ENCODE measurements around the gene LAMA1.

Gene LAMA1

GRCh38 chr18:7048081-7048480, 69.5 kb downstream of the LAMA1 start:
- no peaks in the 10 kb centered on the region for H3K27me3 ChIP-seq (ENCODE audit: insufficient read depth, low read length, poor library complexity, severe bottlenecking)
- H3K9me2 ChIP-seq (replicated peaks; ENCODE audit: low read depth, low read length) = no peaks in the 10 kb centered on the region
- H3K4me2 ChIP-seq (ENCODE audit: low read depth, low read length, poor library complexity, severe bottlenecking) = no peak overlapping the region
- H2AFZ ChIP-seq (ENCODE audit: low read length) = no peak overlapping the region
- H3K9me3 ChIP-seq (ENCODE audit: insufficient read depth, low read depth, low read length) = no peaks in the 10 kb centered on the region
- H3F3A ChIP-seq (ENCODE audit: low read depth) = no peaks in the 10 kb centered on the region
- H3K4me3 ChIP-seq (ENCODE audit: low read length, poor library complexity, severe bottlenecking) = no peak overlapping the region
- H3K9ac ChIP-seq (ENCODE audit: low read depth, low read length, poor library complexity, severe bottlenecking) = no peak overlapping the region
- no peaks in the 10 kb centered on the region for H3K79me2 ChIP-seq (ENCODE audit: insufficient read depth, low read length)
- H4K20me1 ChIP-seq (ENCODE audit: insufficient read depth, low read length, poor library complexity, severe bottlenecking) = no peaks in the 10 kb centered on the region
- H3K4me1 ChIP-seq (ENCODE audit: insufficient read depth, low read length, poor library complexity, severe bottlenecking) = no peaks in the 10 kb centered on the region
- TF ChIP-seq, protein P1, sequence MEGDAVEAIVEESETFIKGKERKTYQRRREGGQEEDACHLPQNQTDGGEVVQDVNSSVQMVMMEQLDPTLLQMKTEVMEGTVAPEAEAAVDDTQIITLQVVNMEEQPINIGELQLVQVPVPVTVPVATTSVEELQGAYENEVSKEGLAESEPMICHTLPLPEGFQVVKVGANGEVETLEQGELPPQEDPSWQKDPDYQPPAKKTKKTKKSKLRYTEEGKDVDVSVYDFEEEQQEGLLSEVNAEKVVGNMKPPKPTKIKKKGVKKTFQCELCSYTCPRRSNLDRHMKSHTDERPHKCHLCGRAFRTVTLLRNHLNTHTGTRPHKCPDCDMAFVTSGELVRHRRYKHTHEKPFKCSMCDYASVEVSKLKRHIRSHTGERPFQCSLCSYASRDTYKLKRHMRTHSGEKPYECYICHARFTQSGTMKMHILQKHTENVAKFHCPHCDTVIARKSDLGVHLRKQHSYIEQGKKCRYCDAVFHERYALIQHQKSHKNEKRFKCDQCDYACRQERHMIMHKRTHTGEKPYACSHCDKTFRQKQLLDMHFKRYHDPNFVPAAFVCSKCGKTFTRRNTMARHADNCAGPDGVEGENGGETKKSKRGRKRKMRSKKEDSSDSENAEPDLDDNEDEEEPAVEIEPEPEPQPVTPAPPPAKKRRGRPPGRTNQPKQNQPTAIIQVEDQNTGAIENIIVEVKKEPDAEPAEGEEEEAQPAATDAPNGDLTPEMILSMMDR (conservative IDR thresholded peaks at IDR 0.05; ENCODE audit: low read length) = no peak
- no peak for TF ChIP-seq EZH2phosphoT487 (IDR thresholded peaks at IDR 0.05; ENCODE audit: borderline replicate concordance)
- no peaks in the 10 kb centered on the region for H3K36me3 ChIP-seq (ENCODE audit: insufficient read depth, low read length)

DNA sequence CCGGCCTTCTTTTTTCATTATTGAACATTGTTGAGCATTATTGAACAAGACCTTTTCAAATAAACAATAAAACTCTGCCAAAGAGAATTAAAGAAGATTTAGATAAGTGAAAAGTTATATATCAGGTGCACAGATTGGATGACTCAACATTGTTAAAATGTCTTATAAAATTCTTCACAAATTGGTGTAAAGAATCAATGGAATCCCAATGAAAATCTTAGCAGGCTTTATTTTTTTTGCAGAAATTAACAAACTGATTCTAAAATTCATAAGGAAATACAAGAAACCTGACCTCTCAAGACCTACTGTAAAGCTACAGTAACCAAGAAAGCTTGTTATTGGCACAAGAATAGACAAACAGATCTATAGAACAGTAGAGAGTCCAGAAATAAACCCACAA, 70.3 kb downstream of the LAMA1 start:
- H3F3A ChIP-seq (ENCODE audit: low read depth) = no peaks in the 10 kb centered on the region
- no peak for TF ChIP-seq EZH2phosphoT487 (IDR thresholded peaks at IDR 0.05; ENCODE audit: borderline replicate concordance)
- TF ChIP-seq, protein P1 (conservative IDR thresholded peaks at IDR 0.05; ENCODE audit: low read length) = no peak

GRCh38 chr18:7038330-7038851, 79.2 kb downstream of the LAMA1 start:
- Histone ChIP-seq H3K9me3 (ENCODE audit: insufficient read depth, low read depth, low read length) (no peaks in the 10 kb centered on the region; the same call in 1 of the 2 replicates), H3K9me2 (replicated peaks; ENCODE audit: low read depth, low read length) (no peaks in the 10 kb centered on the region), H3K4me2 (ENCODE audit: low read depth, low read length, poor library complexity, severe bottlenecking) (no peak overlapping the region), H3K79me2 (ENCODE audit: insufficient read depth, low read length) (no peaks in the 10 kb centered on the region), H3F3A (ENCODE audit: low read depth) (no peaks in the 10 kb centered on the region), H3K4me1 (ENCODE audit: insufficient read depth, low read length, poor library complexity, severe bottlenecking) (no peaks in the 10 kb centered on the region), H3K36me3 (ENCODE audit: insufficient read depth, low read length) (no peaks in the 10 kb centered on the region), H3K4me3 (ENCODE audit: low read length, poor library complexity, severe bottlenecking) (no peak overlapping the region), H4K20me1 (ENCODE audit: insufficient read depth, low read length, poor library complexity, severe bottlenecking) (no peaks in the 10 kb centered on the region), H3K27me3 (ENCODE audit: insufficient read depth, low read length, poor library complexity, severe bottlenecking) (no peaks in the 10 kb centered on the region), H2AFZ (ENCODE audit: low read length) (no peak overlapping the region), H3K9ac (ENCODE audit: low read depth, low read length, poor library complexity, severe bottlenecking) (no peak overlapping the region)
- TF ChIP-seq, protein P1 (conservative IDR thresholded peaks at IDR 0.05; ENCODE audit: low read length) = peak; percentile 51
- no peak for TF ChIP-seq EZH2phosphoT487 (IDR thresholded peaks at IDR 0.05; ENCODE audit: borderline replicate concordance)

More for the DNA sequence above, 70.3 kb downstream of the LAMA1 start:
- Histone ChIP-seq H3K4me3 (ENCODE audit: low read length, poor library complexity, severe bottlenecking) (no peak overlapping the region), H3K9me3 (ENCODE audit: insufficient read depth, low read depth, low read length) (no peaks in the 10 kb centered on the region), H3K36me3 (ENCODE audit: insufficient read depth, low read length) (no peaks in the 10 kb centered on the region), H3K4me1 (ENCODE audit: insufficient read depth, low read length, poor library complexity, severe bottlenecking) (no peaks in the 10 kb centered on the region), H3K27me3 (ENCODE audit: insufficient read depth, low read length, poor library complexity, severe bottlenecking) (no peaks in the 10 kb centered on the region), H3K9ac (ENCODE audit: low read depth, low read length, poor library complexity, severe bottlenecking) (no peak overlapping the region), H3K4me2 (ENCODE audit: low read depth, low read length, poor library complexity, severe bottlenecking) (no peak overlapping the region), H3K79me2 (ENCODE audit: insufficient read depth, low read length) (no peaks in the 10 kb centered on the region), H2AFZ (ENCODE audit: low read length) (no peak overlapping the region), H3K9me2 (replicated peaks; ENCODE audit: low read depth, low read length) (no peaks in the 10 kb centered on the region), H4K20me1 (ENCODE audit: insufficient read depth, low read length, poor library complexity, severe bottlenecking) (no peaks in the 10 kb centered on the region)

Measured in Loucy (cell line).